Adrenal gland (tissue), 12 donors: Measurements from ENCODE around the gene HHIP. TPM values are rescaled to one million over a fixed set of nuclear protein-coding genes. Genes with fewer than 3 reads are reported as not detected.

ENCODE experiments used
- DNase-seq, 7 donors: peaks; one replicate each; pipeline ENCODE4 v3.0.0-alpha.2; 2019 to 2020
- H3K27ac ChIP-seq, 5 donors: fragments of 200-600 bp; sonication (generic) in 4 of 5; 1 replicate in 3 of 5; 2 replicates in 2 of 5; pipeline versions ENCODE4 v1.5.1 to v1.8.0; 2016 to 2020; ENCODE audit warnings: mild to moderate bottlenecking in 1 of 5
- H3K27me3 ChIP-seq: fragments of 200-600 bp; 2 replicates; pipeline ENCODE4 v1.8.0; 2021
- H3K36me3 ChIP-seq, 2 donors: fragments of 200-600 bp; replicated peaks in 1 of 2; 1 replicate in 1 of 2; 2 replicates in 1 of 2; pipeline versions ENCODE4 v1.5.1 to v1.8.0; 2018 to 2022
- H3K4me1 ChIP-seq, 2 donors: fragments of 200-600 bp; replicated peaks in 1 of 2; 1 replicate in 1 of 2; 2 replicates in 1 of 2; pipeline versions ENCODE4 v1.5.1 to v1.8.0; 2018 to 2021
- H3K4me3 ChIP-seq, 4 donors: fragments of 200-600 bp; sonication (generic) in 3 of 4; one replicate each; pipeline ENCODE4 v1.5.1; 2016 to 2018
- H3K9me3 ChIP-seq, 3 donors: fragments of 200-600 bp; sonication (generic) in 1 of 3; replicated peaks in 1 of 3; 1 replicate in 2 of 3; 2 replicates in 1 of 3; pipeline versions ENCODE4 v1.5.1 to v1.8.0; 2016 to 2021
- CTCF ChIP-seq, 6 experiments: fragments of 450-650 bp in 4 of 6; fragments of 200-600 bp in 2 of 6; sonication (generic) in 1 of 6; IDR thresholded peaks; 1 replicate in 5 of 6; 2 replicates in 1 of 6; pipeline versions ENCODE4 v1.5.1 to v1.8.0; 2016 to 2021; ENCODE audit warnings: antibody characterized with exemption in 6 of 6, mild to moderate bottlenecking in 2 of 6, moderate library complexity in 1 of 6
- POLR2A ChIP-seq, 2 donors: fragments of 450-650 bp; IDR thresholded peaks; one replicate each; pipeline ENCODE4 v1.6.1; 2017; ENCODE audit warnings: antibody characterized with exemption in 2 of 2, mild to moderate bottlenecking in 2 of 2, moderate library complexity in 1 of 2
- WGBS, 4 donors: extraction: QIAGEN DNeasy Blood & Tissue Kit in 2 of 4; methylation state at CpG; one replicate each; pipeline versions ENCODE4 v1.1.5 to v1.1.7; 2013 to 2017; 5-methylcytosine and 5-hydroxymethylcytosine counted together
- intact Hi-C, 2 donors: fragments of 100-400 bp; cut with DNase I; formaldehyde crosslinking; loops; one replicate each; pipeline versions ENCODE4 v1.14.1 to v1.15.0; 2022 to 2023
- polyA plus RNA-seq, 3 donors: library from polyadenylated mRNA; stranded (reverse); fragments of 200-250 nt in 2 of 3; fragments of 350-450 nt in 1 of 3; fragmentation: Illumina TruSeq in 1 of 3; extraction: RNeasy Lipid Tissue Mini Kit (QIAGEN cat#74804) in 1 of 3; gene quantifications; one replicate each; pipeline ENCODE4 v1.2.3, GENCODE V29; 2013 to 2014
- total RNA-seq, 9 donors: library from RNA; depleted of rRNA in 4 of 9; stranded (reverse); fragments of >200 nt in 4 of 9; fragments of 120-200 nt in 1 of 9; fragmentation: NEBNext Ultra II Directional in 1 of 9; extraction: Animal tissue kit (Norgen Biotek cat#: 25700) in 1 of 9; gene quantifications; one replicate each; pipeline versions ENCODE4 v1.1.0 to v1.2.4, GENCODE V29; 2013 to 2023
- donor health status: healthy with polysubstance abuse.
- donor health status: Bipolar disorder and iron deficiency.
- donor health status: DM: yes; HTN: yes; CAD: no.
- donor health status: DM: no; HTN: no; CAD: no.
- donor health status: DM: no; HTN: no; CAD: no.
- donor health status: DM: yes; HTN: yes; CAD: no.

The HHIP gene
- total and polyA plus RNA-seq, 12 donors, result 2.1 to 169 (median 9.2) TPM

DNA sequence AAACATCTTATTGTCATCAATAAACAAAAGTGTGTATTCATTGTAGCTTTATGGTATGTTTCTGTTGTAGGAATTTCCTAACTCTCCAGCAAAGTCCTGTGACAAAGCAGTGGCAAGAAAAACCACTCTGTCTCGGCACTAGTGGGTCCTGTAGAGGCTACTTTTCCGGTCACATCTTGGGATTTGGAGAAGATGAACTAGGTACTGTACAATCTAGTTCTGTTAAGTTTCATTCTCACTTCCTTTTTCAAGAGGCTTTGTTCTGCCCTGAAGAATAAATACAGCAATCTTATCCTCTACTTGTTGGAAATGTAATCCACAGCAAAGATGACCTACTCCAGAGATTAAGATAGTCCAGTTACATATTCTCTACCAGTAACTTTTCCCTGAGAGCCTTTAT is 69.3 kb downstream of the HHIP start:
- no peaks in the 10 kb centered on the region for H3K4me1 ChIP-seq
- no peak overlapping the region for H3K4me3 ChIP-seq
- no peak overlapping the region for H3K27ac ChIP-seq
- no peaks in the 10 kb centered on the region for H3K27me3 ChIP-seq
- TF ChIP-seq POLR2A (IDR thresholded peaks at IDR 0.05) (no peak), CTCF (IDR thresholded peaks at IDR 0.05) (no peak)
- no peaks in the 10 kb centered on the region for H3K36me3 ChIP-seq
- no peak for DNase-seq
- 77 to 83% (median 78%) methylated on average over 2 of the region's 2 CpGs for WGBS, 4 donors
- intact Hi-C loops, result no loop called here
- H3K9me3 ChIP-seq, result peaks cover 0 to 5% (median 0%) of the 10 kb centered on the region in 3 donors

DNA sequence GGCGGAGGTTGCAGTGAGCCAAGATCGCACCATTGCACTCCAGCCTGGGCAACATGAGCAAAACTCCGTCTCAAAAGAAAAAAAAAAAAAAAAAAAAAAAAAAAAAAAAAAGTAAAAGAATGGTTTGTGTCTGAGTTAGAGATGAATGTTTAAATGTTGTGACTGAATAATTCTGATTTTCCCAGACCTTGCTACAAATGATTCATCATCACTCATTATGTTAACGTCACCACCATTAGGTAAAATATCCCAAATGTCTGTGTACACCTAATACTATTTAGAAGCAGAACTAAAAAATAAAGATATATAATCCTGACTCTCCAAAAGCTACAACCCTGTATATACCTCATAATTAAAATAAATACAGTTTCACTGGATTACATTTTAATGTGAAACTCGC is 70.8 kb downstream of the HHIP start:
- Histone ChIP-seq H3K4me1 (no peaks in the 10 kb centered on the region), H3K27ac (no peak overlapping the region), H3K4me3 (no peak overlapping the region), H3K9me3 (peaks cover 0 to 5% (median 0%) of the 10 kb centered on the region in 3 donors), H3K36me3 (no peaks in the 10 kb centered on the region), H3K27me3 (no peaks in the 10 kb centered on the region)
- intact Hi-C loops, result no loop called here
- no peak for DNase-seq
- WGBS, 4 donors, result 90 to 93% (median 91%) methylated on average over 5 of the region's 5 CpGs
- no peak for TF ChIP-seq CTCF (IDR thresholded peaks at IDR 0.05)
- TF ChIP-seq POLR2A (IDR thresholded peaks at IDR 0.05), result no peak

DNA sequence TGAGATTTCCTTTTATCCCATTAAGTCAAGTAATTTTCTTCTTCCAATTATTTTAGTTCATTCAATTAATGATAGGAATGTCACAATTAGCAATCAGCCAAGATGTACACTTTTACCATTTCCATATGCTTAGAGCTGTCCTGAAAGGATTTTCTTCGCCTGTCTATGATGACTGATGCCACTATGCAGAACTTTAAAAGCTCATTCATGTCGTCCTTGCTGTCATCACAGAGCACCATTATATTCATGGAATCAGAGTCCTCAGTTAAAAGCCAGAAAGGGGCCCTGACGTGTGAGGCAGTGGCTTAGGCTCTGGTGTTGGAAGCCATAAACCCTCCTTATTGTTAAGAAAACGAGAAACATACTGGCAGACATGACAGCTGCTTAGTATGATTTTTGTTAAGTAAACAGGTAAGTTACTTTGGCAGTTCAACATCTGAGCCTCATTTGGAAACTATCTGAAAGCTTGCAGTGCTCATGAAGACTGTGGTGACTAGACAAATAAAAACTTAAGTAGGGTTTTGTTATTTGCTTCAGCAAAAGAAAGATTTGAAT is 73.1 kb downstream of the HHIP start:
- 67 to 83% (median 75%) methylated on average over 4 of the region's 4 CpGs for WGBS, 4 donors

DNA sequence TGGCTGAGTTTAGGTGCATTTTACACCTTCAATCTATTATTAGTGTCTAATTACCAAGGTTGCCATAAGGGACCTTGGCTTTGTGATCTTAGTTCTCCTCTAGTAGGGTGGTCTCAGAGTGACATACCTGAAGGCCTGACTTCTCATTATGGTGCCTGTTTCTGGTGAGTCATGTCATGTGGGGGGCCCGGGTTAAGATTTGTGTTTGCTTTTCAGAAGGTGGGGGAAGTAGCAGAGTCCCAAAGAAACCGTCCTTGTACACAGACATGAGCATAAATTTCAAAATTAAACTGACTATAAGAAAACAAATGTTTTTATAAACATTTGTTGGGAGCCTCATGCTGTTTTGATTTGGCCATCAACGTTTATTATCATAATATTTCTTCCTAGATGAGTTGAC is 74.5 kb downstream of the HHIP start:
- no peak for TF ChIP-seq CTCF (IDR thresholded peaks at IDR 0.05)
- TF ChIP-seq POLR2A (IDR thresholded peaks at IDR 0.05), result no peak

More for the DNA sequence above, 73.1 kb downstream of the HHIP start:
- no peak overlapping the region for H3K4me3 ChIP-seq
- H3K4me1 ChIP-seq, result no peaks in the 10 kb centered on the region
- no peaks in the 10 kb centered on the region for H3K27me3 ChIP-seq
- intact Hi-C loops, result no loop called here
- TF ChIP-seq POLR2A (IDR thresholded peaks at IDR 0.05), result no peak
- no peak for TF ChIP-seq CTCF (IDR thresholded peaks at IDR 0.05)
- DNase-seq, result no peak
- H3K27ac ChIP-seq, result no peak overlapping the region
- H3K9me3 ChIP-seq, result peaks cover 0 to 5% (median 0%) of the 10 kb centered on the region in 3 donors
- H3K36me3 ChIP-seq, result no peaks in the 10 kb centered on the region

More for the DNA sequence above, 74.5 kb downstream of the HHIP start:
- Histone ChIP-seq H3K27ac (no peak overlapping the region), H3K4me1 (no peaks in the 10 kb centered on the region), H3K27me3 (no peaks in the 10 kb centered on the region), H3K9me3 (no peaks in the 10 kb centered on the region), H3K4me3 (no peak overlapping the region), H3K36me3 (no peaks in the 10 kb centered on the region)
- DNase-seq, result no peak
- 48 to 54% (median 54%) methylated on average over 3 of the region's 3 CpGs for WGBS, 4 donors
- intact Hi-C loops, result no loop called here
